Fibroblast of peridontal ligament (primary cell): ENCODE measurements around the gene TMTC4.

Experiments used
- DNase-seq: peaks from one replicate; pipeline ENCODE4 v3.0.0-alpha.2; 2010; ENCODE audit errors: extremely low read depth

TMTC4 gene

GRCh38 chr13:100666124-100666523 lies 8.5 kb downstream of the TMTC4 start:
- peak; percentile 57 for DNase-seq

GRCh38 chr13:100665403-100665802 lies 9.2 kb downstream of the TMTC4 start:
- DNase-seq, result no peak

- DNase-seq, result no peak
Measured at GRCh38 chr13:100664171-100664900, 10.3 kb downstream of the TMTC4 start.

- no peak for DNase-seq
Measured at GRCh38 chr13:100662468-100663211, 12.0 kb downstream of the TMTC4 start.

GRCh38 chr13:100660761-100661160 lies 13.8 kb downstream of the TMTC4 start:
- no peak for DNase-seq

- no peak for DNase-seq
Measured at GRCh38 chr13:100659578-100659977, 15.0 kb downstream of the TMTC4 start.

GRCh38 chr13:100658363-100658762 lies 16.2 kb downstream of the TMTC4 start:
- no peak for DNase-seq

- DNase-seq, result no peak
Measured at GRCh38 chr13:100657881-100658315, 16.7 kb downstream of the TMTC4 start.

GRCh38 chr13:100652510-100652909 lies 22.1 kb downstream of the TMTC4 start:
- no peak for DNase-seq

- no peak for DNase-seq
Measured at GRCh38 chr13:100650326-100650725, 24.3 kb downstream of the TMTC4 start.

- DNase-seq, result no peak
Measured at GRCh38 chr13:100648354-100648753, 26.2 kb downstream of the TMTC4 start.

- no peak for DNase-seq
Measured at GRCh38 chr13:100646871-100647270, 27.7 kb downstream of the TMTC4 start.

GRCh38 chr13:100646030-100646673 lies 28.4 kb downstream of the TMTC4 start:
- DNase-seq, result peak; percentile 32

- DNase-seq, result no peak
Measured at GRCh38 chr13:100645382-100645781, 29.2 kb downstream of the TMTC4 start.

GRCh38 chr13:100644371-100644770 lies 30.2 kb downstream of the TMTC4 start:
- DNase-seq, result no peak

- DNase-seq, result no peak
Measured at GRCh38 chr13:100637796-100638195, 36.8 kb downstream of the TMTC4 start.

GRCh38 chr13:100637380-100637779 lies 37.2 kb downstream of the TMTC4 start:
- DNase-seq, result no peak

GRCh38 chr13:100636441-100636840 lies 38.2 kb downstream of the TMTC4 start:
- no peak for DNase-seq

- no peak for DNase-seq
Measured at GRCh38 chr13:100636004-100636403, 38.6 kb downstream of the TMTC4 start.

GRCh38 chr13:100634696-100635095 lies 39.9 kb downstream of the TMTC4 start:
- DNase-seq, result no peak

GRCh38 chr13:100633461-100633860 lies 41.1 kb downstream of the TMTC4 start:
- peak; percentile 96 for DNase-seq

- DNase-seq, result no peak
Measured at GRCh38 chr13:100630555-100630954, 44.0 kb downstream of the TMTC4 start.

- no peak for DNase-seq
Measured at GRCh38 chr13:100627120-100627519, 47.5 kb downstream of the TMTC4 start.
